HG03439 (cell line): Measurements from ENCODE around the gene MRI1.
"Not testable (repeated sequence)": the region's sequence is repeated elsewhere in the genome, so short reads cannot be mapped to it uniquely, and the experiment has no call there.

Experiments
- ATAC-seq: cut with Tn5 transposase; IDR thresholded peaks from one replicate; pipeline ENCODE4 v1.9.1; 2021; ENCODE audit warnings: mild to moderate bottlenecking, moderate library complexity; ENCODE audit not compliant: unreplicated experiment

MRI1 gene

GRCh38 chr19:13757805-13758772 is 6.2 kb upstream of the MRI1 start:
- no peak for ATAC-seq

- ATAC-seq, result no peak
Observed at GRCh38 chr19:13758795-13759194, 5.5 kb upstream of the MRI1 start.

- no peak for ATAC-seq
Observed at GRCh38 chr19:13761423-13761822, 2.9 kb upstream of the MRI1 start.

- no peak for ATAC-seq
Observed at GRCh38 chr19:13762635-13763235, 1.6 kb upstream of the MRI1 start.

- no peak for ATAC-seq
Observed at GRCh38 chr19:13763265-13763664, 1.1 kb upstream of the MRI1 start.

- ATAC-seq, result no peak
Observed at GRCh38 chr19:13764821-13765394, 586 bp downstream of the MRI1 start.

- ATAC-seq, result no peak
Observed at GRCh38 chr19:13765395-13766094, 1.2 kb downstream of the MRI1 start.

GRCh38 chr19:13766095-13766481 is 1.8 kb downstream of the MRI1 start:
- no peak for ATAC-seq

GRCh38 chr19:13768510-13768909 is 4.2 kb downstream of the MRI1 start:
- ATAC-seq, result no peak

- no peak for ATAC-seq
Observed at GRCh38 chr19:13770013-13770635, 5.8 kb downstream of the MRI1 start.

GRCh38 chr19:13774217-13775191 is 10.2 kb downstream of the MRI1 start, which contains the start of gene C19orf53:
C19orf53 (plus strand) TSS chr19:13774456; CDS start chr19:13774478, 22 bp downstream.
- ATAC-seq, result peak; percentile 83

GRCh38 chr19:13778398-13778797 is 14.1 kb downstream of the MRI1 start:
- ATAC-seq, result no peak

- no peak for ATAC-seq
Observed at GRCh38 chr19:13778847-13779246, 14.5 kb downstream of the MRI1 start.

GRCh38 chr19:13779794-13780193 is 15.5 kb downstream of the MRI1 start:
- not testable (repeated sequence) for ATAC-seq

GRCh38 chr19:13781547-13781946 is 17.2 kb downstream of the MRI1 start:
- ATAC-seq, result no peak

GRCh38 chr19:13782537-13782936 is 18.2 kb downstream of the MRI1 start:
- no peak for ATAC-seq

GRCh38 chr19:13783565-13784500 is 19.5 kb downstream of the MRI1 start:
- no peak for ATAC-seq

- ATAC-seq, result no peak
Observed at GRCh38 chr19:13784731-13785452, 20.6 kb downstream of the MRI1 start.
